Measurements from ENCODE around the gene PITPNC1. TPM values are rescaled to one million over a fixed set of nuclear protein-coding genes. Genes with fewer than 3 reads are reported as not detected.
"Not testable (repeated sequence)": the region's sequence is repeated elsewhere in the genome, so short reads cannot be mapped to it uniquely, and the experiment has no call there.

Gene PITPNC1
- total and polyA plus RNA-seq, 8 donors = 9.7 to 21.9 (median 11.3) TPM

DNA sequence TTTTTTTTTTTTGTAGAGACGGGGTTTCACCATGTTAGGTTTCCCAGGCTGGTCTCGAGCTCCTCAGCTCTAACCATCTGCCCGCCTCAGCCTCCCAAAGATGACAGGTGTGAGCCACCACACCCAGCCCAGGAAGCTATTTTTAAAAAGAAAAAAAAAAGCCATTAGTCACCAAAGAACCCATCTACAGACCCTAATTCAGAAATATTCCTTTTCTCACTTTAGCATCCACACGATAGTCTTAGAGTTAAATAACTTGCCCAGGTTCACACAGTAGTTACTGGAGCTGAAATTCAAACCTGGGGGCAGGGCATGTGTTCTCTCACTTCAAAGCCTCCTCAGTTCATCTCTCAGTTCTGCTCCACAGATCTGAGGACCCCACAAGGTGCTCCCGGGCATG lies 270.4 kb downstream of the PITPNC1 start:
- Histone ChIP-seq H3K27me3 (no peaks in the 10 kb centered on the region), H3K4me1 (no peaks in the 10 kb centered on the region), H3K36me3 (no peaks in the 10 kb centered on the region), H3K4me3 (no peak overlapping the region), H3K9me3 (no peaks in the 10 kb centered on the region), H3K27ac (no peak overlapping the region)
- TF ChIP-seq, protein P1, sequence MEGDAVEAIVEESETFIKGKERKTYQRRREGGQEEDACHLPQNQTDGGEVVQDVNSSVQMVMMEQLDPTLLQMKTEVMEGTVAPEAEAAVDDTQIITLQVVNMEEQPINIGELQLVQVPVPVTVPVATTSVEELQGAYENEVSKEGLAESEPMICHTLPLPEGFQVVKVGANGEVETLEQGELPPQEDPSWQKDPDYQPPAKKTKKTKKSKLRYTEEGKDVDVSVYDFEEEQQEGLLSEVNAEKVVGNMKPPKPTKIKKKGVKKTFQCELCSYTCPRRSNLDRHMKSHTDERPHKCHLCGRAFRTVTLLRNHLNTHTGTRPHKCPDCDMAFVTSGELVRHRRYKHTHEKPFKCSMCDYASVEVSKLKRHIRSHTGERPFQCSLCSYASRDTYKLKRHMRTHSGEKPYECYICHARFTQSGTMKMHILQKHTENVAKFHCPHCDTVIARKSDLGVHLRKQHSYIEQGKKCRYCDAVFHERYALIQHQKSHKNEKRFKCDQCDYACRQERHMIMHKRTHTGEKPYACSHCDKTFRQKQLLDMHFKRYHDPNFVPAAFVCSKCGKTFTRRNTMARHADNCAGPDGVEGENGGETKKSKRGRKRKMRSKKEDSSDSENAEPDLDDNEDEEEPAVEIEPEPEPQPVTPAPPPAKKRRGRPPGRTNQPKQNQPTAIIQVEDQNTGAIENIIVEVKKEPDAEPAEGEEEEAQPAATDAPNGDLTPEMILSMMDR (IDR thresholded peaks at IDR 0.05) = no peak
- DNase-seq = no peak
- intact Hi-C loops (cut with DNase I) = no loop called here
- ATAC-seq = no peak

DNA sequence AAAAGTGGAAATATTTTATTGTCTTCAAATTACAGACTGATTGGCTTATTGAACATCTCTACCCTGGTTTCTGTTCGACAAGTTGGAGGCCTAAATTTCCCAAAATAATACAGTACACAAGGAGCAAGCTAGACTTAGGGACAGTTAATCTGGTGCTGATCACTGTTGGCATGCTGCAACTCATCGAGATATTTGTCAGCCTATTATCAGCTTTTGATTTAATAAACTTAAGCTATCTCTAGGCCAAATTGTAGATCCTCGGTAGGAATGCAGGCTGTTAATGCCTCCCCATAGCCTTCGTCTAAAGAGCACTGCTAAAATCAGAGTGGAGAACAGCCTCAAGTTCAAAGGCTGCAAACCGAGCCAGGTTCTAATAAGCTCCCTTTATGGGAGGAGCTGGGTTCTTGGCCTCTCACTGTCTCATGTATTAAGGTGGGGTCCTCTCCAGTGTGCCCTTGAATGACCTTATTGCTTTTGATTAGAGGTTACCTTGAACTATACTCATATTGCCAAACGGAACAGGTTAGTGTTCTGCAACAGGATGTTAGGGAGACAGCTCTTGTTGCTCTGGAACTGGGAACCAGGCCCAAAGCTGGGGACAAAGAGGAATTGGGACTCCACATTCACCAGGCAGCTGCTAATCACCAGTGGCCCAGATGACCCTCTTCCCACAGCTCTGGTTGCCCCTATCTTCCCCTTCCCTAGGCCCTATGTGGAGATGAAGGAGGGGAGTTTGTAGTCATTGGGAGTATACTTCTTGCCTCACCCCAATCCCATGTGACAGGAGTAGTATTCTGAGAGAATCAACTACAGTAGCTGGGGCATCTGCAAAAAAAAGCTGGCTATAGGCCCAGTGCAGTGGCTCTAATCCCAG lies 271.2 kb downstream of the PITPNC1 start:
- no peaks in the 10 kb centered on the region for H3K36me3 ChIP-seq
- no peak for DNase-seq
- ATAC-seq = no peak
- H3K4me1 ChIP-seq = no peaks in the 10 kb centered on the region
- H3K27me3 ChIP-seq = no peaks in the 10 kb centered on the region
- intact Hi-C loops (cut with DNase I) = no loop called here
- H3K27ac ChIP-seq = no peak overlapping the region
- no peak overlapping the region for H3K4me3 ChIP-seq
- TF ChIP-seq, protein P1 (IDR thresholded peaks at IDR 0.05) = no peak
- H3K9me3 ChIP-seq = no peaks in the 10 kb centered on the region

DNA sequence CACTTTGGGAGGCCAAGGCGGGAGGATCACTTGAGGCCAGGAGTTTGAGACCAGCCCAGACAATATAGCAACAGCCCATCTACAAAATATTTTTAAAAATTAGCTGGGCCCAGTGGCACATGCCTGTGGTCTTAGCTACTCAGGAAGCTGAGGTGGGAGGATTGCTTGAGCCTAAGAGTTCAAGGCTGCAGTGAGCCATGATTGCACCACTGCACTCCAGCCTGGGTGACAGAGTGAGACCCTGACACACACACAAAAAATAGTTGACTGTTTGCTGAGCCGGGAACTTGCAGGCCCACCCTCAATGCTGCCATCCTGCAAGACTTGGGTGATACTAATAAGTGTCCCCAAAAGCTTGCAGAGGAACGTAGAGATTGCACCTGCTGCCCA lies 271.8 kb downstream of the PITPNC1 start:
- intact Hi-C loops (cut with DNase I) = not testable (repeated sequence)

DNA sequence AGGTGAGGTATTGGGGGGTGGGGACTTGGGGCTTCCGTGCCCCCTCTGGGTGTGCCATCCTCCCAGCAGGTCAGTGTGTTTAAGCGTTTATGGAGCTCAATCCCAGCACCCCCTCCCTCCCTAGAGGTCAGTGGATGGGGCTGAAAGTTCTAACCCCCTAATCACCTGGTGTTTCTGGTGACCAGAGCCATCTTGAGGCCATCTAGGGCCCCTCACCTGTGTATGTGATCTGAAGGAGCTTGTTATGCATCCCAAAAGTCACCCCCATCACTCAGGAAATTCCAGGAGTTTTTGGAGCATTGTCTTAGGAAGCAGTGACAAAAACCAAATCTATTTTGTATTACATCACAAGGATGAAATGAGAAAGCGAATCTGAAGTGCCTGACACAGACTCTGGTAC lies 272.8 kb downstream of the PITPNC1 start:
- TF ChIP-seq, protein P1 (IDR thresholded peaks at IDR 0.05) = no peak
- Histone ChIP-seq H3K27me3 (no peaks in the 10 kb centered on the region), H3K4me1 (no peaks in the 10 kb centered on the region), H3K9me3 (no peaks in the 10 kb centered on the region), H3K4me3 (no peak overlapping the region), H3K36me3 (peaks cover 0 to 4% of the 10 kb centered on the region in 2 donors), H3K27ac (no peak overlapping the region)
- intact Hi-C loops (cut with DNase I) = no loop called here
- no peak for ATAC-seq
- no peak for DNase-seq

More for the DNA sequence above, 271.8 kb downstream of the PITPNC1 start:
- not testable (repeated sequence) for ATAC-seq, H3K36me3 ChIP-seq, H3K4me1 ChIP-seq, H3K4me3 ChIP-seq, H3K9me3 ChIP-seq, H3K27me3 ChIP-seq, H3K27ac ChIP-seq, DNase-seq

DNA sequence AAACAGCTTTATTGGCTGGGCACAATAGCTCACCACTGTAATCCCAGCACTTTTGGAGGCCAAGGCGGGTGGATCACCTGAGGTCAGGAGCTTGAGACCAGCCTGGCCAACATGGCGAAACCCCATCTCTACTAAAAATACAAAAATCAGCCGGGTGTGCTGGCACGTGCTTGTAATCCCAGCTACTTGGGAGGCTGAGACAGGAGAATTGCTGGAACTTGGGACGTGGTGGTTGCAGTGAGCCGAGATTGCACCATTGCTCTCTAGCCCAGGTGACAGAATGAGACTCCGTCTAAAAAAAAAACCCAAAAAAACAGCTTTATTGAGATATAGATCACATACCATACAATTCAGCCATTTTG lies 274.1 kb downstream of the PITPNC1 start:
- H3K9me3 ChIP-seq; DNase-seq; ATAC-seq; H3K4me1 ChIP-seq; H3K27ac ChIP-seq; H3K4me3 ChIP-seq; intact Hi-C loops (cut with DNase I); H3K36me3 ChIP-seq; H3K27me3 ChIP-seq: not testable (repeated sequence)

DNA sequence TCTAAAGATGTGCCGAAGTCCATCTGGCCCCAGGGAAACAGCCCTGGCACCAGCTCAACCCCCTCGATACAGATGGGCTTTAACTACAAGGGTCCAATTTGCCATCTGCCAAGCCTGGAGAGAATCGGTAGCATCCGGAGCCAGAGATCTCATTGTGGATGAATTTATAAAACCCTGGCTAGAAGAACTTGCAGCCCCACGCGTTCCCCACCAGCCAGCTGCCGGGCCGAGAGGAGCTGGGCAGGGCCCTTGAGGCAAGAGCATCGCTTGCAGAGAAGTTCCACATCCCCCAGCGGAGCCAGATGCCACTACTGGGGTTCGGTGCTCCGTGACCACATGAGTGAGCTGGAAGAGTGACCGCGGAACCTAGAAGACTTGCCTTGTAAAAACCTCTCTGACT lies 275.4 kb downstream of the PITPNC1 start:
- Histone ChIP-seq H3K4me1 (no peaks in the 10 kb centered on the region), H3K27me3 (no peaks in the 10 kb centered on the region), H3K4me3 (no peak overlapping the region), H3K9me3 (peaks cover 0 to under 1% of the 10 kb centered on the region in 2 donors), H3K27ac (no peak overlapping the region), H3K36me3 (peaks cover 0 to 4% of the 10 kb centered on the region in 2 donors)
- intact Hi-C loops (cut with DNase I) = no loop called here
- DNase-seq = no peak
- no peak for ATAC-seq
- TF ChIP-seq, protein P1 (IDR thresholded peaks at IDR 0.05) = no peak
